Common myeloid progenitor, CD34-positive (primary cell): ENCODE data around the gene PRKAG3.
A peak's percentile ranks its signal among the peaks of the same experiment; 100 is the strongest.

ENCODE experiments used
- CTCF ChIA-PET: fragments of 350-600 bp; sonication (Branson Sonifier 250); formaldehyde crosslinking; loops from one replicate; lab custom pipeline; 2021; ENCODE audit warnings: antibody characterized with exemption; lab: Charles Lee
- POLR2A ChIA-PET: fragments of 350-600 bp; sonication (Branson Sonifier 250); formaldehyde crosslinking; loops from one replicate; lab custom pipeline; 2021; ENCODE audit warnings: antibody characterized with exemption; lab: Charles Lee
- DNase-seq, 3 donors: peaks; one replicate each; pipeline versions ENCODE4 v3.0.0 to v3.0.0-alpha.2; 2013
- H3K27ac ChIP-seq, 2 experiments: 1 replicate in 1 of 2; 2 replicates in 1 of 2; pipeline ENCODE4 v1.7.0; 2013; ENCODE audit warnings: inconsistent platforms in 2 of 2, low read length in 2 of 2, mild to moderate bottlenecking in 2 of 2, low read depth in 1 of 2, moderate library complexity in 1 of 2; ENCODE audit not compliant: severe bottlenecking in 2 of 2, insufficient read depth in 1 of 2, poor library complexity in 1 of 2
- H3K27me3 ChIP-seq, 5 experiments: replicated peaks in 2 of 5; 1 replicate in 3 of 5; 2 replicates in 2 of 5; pipeline versions ENCODE4 v1.6.1 to v1.7.0; 2013; ENCODE audit warnings: low read length in 4 of 5, mild to moderate bottlenecking in 2 of 5, moderate library complexity in 2 of 5, inconsistent platforms in 1 of 5; ENCODE audit not compliant: insufficient read depth in 5 of 5, control insufficient read depth in 4 of 5
- H3K36me3 ChIP-seq, 4 experiments: 1 replicate in 2 of 4; 2 replicates in 2 of 4; pipeline versions ENCODE4 v1.6.1 to v1.7.0; 2013; ENCODE audit warnings: low read length in 3 of 4, control low read depth in 1 of 4, mild to moderate bottlenecking in 1 of 4; ENCODE audit not compliant: control insufficient read depth in 4 of 4, insufficient read depth in 4 of 4
- H3K4me1 ChIP-seq, 4 experiments: 1 replicate in 3 of 4; 2 replicates in 1 of 4; pipeline versions ENCODE4 v1.6.1 to v1.7.1; 2013; ENCODE audit warnings: low read length in 3 of 4, mild to moderate bottlenecking in 3 of 4, control low read depth in 1 of 4, inconsistent platforms in 1 of 4, moderate library complexity in 1 of 4; ENCODE audit not compliant: control insufficient read depth in 4 of 4, insufficient read depth in 4 of 4; ENCODE audit errors: control extremely low read depth in 1 of 4
- H3K4me3 ChIP-seq, 7 experiments: 1 replicate in 4 of 7; 2 replicates in 3 of 7; pipeline versions ENCODE4 v1.5.1 to v1.7.0; 2013; ENCODE audit warnings: mild to moderate bottlenecking in 7 of 7, low read length in 6 of 7, moderate library complexity in 6 of 7, inconsistent platforms in 2 of 7, low read depth in 2 of 7, control low read depth in 1 of 7; ENCODE audit not compliant: insufficient read depth in 4 of 7, control insufficient read depth in 1 of 7; ENCODE audit errors: extremely low read depth in 1 of 7
- H3K9me3 ChIP-seq, 5 experiments: 1 replicate in 4 of 5; 2 replicates in 1 of 5; pipeline versions ENCODE4 v1.6.1 to v1.7.1; 2013; ENCODE audit warnings: low read length in 4 of 5, mild to moderate bottlenecking in 2 of 5, inconsistent platforms in 1 of 5, low read depth in 1 of 5, moderate library complexity in 1 of 5; ENCODE audit not compliant: control insufficient read depth in 4 of 5, insufficient read depth in 2 of 5; ENCODE audit errors: control extremely low read depth in 1 of 5
- WGBS: methylation state at CpG from one replicate; pipeline ENCODE4 v1.1.5; 2013; ENCODE audit not compliant: insufficient coverage; 5-methylcytosine and 5-hydroxymethylcytosine counted together

Gene PRKAG3

DNA sequence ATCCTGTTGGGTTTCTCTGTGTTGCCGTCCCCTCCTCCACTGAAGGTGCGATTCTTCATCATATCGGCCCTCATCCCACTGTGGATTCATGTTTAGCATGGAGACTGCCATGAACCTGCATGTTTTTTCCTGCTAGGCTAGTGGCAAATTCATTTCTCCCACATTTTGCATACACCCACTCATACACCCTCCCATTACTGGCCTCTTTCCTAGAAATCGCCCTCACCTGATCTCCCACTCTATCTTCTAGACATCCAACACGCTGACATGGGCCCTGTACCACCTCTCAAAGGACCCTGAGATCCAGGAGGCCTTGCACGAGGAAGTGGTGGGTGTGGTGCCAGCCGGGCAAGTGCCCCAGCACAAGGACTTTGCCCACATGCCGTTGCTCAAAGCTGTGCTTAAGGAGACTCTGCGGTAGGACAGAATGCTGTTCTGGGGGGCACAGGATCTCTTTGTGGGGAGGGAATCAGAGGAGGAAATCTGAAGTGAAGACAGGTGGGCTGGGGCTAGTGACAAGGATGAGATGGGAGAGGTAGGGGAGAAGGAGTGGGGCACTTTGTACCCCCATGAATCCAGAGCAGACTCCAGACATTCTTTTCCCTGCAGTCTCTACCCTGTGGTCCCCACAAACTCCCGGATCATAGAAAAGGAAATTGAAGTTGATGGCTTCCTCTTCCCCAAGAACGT lies 17.7 kb downstream of the PRKAG3 start:
- WGBS: 83% methylated on average over 9 of the region's 11 CpGs
- CTCF ChIA-PET: no interaction called here
- Histone ChIP-seq H3K9me3 (no peaks in the 10 kb centered on the region), H3K4me3 (no peak overlapping the region), H3K27me3 (peaks cover 0 to 9% (median 5%) of the 10 kb centered on the region in 5 experiments), H3K4me1 (no peaks in the 10 kb centered on the region), H3K27ac (no peak overlapping the region), H3K36me3 (no peaks in the 10 kb centered on the region)
- POLR2A ChIA-PET: no interaction called here
- DNase-seq: no peak

DNA sequence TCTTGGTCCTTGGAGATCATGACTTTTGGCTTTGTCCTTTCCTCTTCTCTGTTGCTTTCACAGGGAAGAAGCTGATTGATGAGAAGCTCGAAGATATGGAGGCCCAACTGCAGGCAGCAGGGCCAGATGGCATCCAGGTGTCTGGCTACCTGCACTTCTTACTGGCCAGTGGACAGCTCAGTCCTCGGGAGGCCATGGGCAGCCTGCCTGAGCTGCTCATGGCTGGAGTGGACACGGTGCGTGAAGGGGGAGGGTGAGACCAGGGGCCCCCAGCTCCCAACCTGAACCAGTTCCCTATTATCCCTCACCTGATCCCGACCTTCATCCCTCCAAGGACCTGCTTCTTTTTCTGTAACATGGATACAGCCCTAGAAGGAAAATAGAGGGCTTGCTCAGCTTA lies 18.7 kb downstream of the PRKAG3 start:
- no peak overlapping the region for H3K4me3 ChIP-seq
- no peaks in the 10 kb centered on the region for H3K4me1 ChIP-seq
- no peaks in the 10 kb centered on the region for H3K36me3 ChIP-seq
- peaks cover 2 to 9% (median 7%) of the 10 kb centered on the region in 5 experiments for H3K27me3 ChIP-seq
- no peaks in the 10 kb centered on the region for H3K9me3 ChIP-seq
- no peak for DNase-seq
- CTCF ChIA-PET: no interaction called here
- no peak overlapping the region for H3K27ac ChIP-seq
- POLR2A ChIA-PET: no interaction called here
- 89% methylated on average over 4 of the region's 5 CpGs for WGBS

DNA sequence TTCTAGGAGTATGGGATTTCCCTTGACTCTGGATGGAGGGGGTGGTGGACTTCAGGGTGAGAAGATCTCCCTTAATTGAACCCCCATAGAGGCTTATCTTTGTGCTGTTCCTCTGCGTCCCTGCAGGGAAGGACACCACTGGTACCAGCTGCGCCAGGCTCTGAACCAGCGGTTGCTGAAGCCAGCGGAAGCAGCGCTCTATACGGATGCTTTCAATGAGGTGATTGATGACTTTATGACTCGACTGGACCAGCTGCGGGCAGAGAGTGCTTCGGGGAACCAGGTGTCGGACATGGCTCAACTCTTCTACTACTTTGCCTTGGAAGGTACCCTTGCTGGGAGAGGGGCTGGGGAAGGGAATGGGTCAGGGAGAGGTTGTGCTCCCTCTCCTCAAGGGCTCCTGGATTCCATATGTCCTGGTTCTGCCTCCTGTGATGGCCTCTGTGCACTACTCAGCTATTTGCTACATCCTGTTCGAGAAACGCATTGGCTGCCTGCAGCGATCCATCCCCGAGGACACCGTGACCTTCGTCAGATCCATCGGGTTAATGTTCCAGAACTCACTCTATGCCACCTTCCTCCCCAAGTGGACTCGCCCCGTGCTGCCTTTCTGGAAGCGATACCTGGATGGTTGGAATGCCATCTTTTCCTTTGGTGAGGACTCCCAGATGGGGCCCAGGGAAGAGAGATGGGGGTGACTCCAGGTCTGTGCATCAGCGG lies 19.3 kb downstream of the PRKAG3 start:
- Histone ChIP-seq H3K27me3 (peaks cover 2 to 9% (median 7%) of the 10 kb centered on the region in 5 experiments), H3K27ac (no peak overlapping the region), H3K36me3 (no peaks in the 10 kb centered on the region), H3K9me3 (no peaks in the 10 kb centered on the region), H3K4me3 (no peak overlapping the region), H3K4me1 (no peaks in the 10 kb centered on the region)
- DNase-seq: no peak
- POLR2A ChIA-PET: no interaction called here
- CTCF ChIA-PET: no interaction called here
- 95% methylated on average over 18 of the region's 21 CpGs for WGBS

DNA sequence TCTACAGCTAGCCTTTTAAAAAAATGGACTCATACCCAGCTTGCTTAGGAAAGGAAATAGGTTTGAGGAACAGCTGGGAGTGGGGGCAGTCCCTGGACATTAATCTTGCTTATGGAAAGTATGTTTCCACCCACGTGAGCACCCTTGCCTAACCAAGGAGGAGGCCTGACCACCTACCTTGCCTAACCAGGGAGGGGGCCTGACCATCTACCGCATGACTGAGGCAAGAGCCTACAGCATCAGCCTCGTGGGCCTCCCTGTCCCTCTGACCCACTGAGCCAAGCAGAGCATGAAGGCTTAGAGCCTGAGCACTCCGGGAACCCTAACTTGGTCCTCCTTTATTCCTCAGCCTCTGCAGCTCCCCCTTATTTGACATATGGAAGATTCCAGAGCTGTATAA lies 20.2 kb downstream of the PRKAG3 start:
- ChIA-PET POLR2A (no interaction called here), CTCF (interaction anchor here (0.5 kb wide), 1 partner anchor 62 kb away, joined by 3 read pairs; no protein-coding TSS in a partner anchor)
- no peak for DNase-seq
- peaks cover 2 to 9% (median 7%) of the 10 kb centered on the region in 5 experiments for H3K27me3 ChIP-seq
- 70% methylated on average over 4 of the region's 4 CpGs for WGBS
- no peak overlapping the region for H3K4me3 ChIP-seq
- H3K27ac ChIP-seq: no peak overlapping the region
- H3K4me1 ChIP-seq: peaks cover 0 to 4% (median 3%) of the 10 kb centered on the region in 4 experiments
- H3K9me3 ChIP-seq: no peaks in the 10 kb centered on the region
- no peaks in the 10 kb centered on the region for H3K36me3 ChIP-seq

GRCh38 chr2:218810256-218810655 lies 21.3 kb downstream of the PRKAG3 start:
- CTCF ChIA-PET: interaction anchor here (1.1 kb wide), 1 partner anchor 37 kb away, joined by 3 read pairs; no protein-coding TSS in a partner anchor
- no peak overlapping the region for H3K4me3 ChIP-seq
- no peaks in the 10 kb centered on the region for H3K9me3 ChIP-seq
- peaks cover 3 to 7% (median 6%) of the 10 kb centered on the region in 5 experiments for H3K27me3 ChIP-seq
- no peaks in the 10 kb centered on the region for H3K36me3 ChIP-seq
- DNase-seq: peak in 1 of 3 donors; percentile 13
- H3K27ac ChIP-seq: no peak overlapping the region
- POLR2A ChIA-PET: no interaction called here
- H3K4me1 ChIP-seq: peaks cover 0 to 6% (median 4%) of the 10 kb centered on the region in 4 experiments
- WGBS: 80% methylated on average over 1 of the region's 2 CpGs

GRCh38 chr2:218809515-218809914 lies 22.1 kb downstream of the PRKAG3 start:
- H3K4me1 ChIP-seq: peaks cover 0 to 6% (median 4%) of the 10 kb centered on the region in 4 experiments
- no peak overlapping the region for H3K4me3 ChIP-seq
- ChIA-PET POLR2A (no interaction called here), CTCF (interaction anchor here (0.7 to 1.1 kb wide), 4 partner anchors 19 to 88 kb away, joined by 3 to 4 read pairs (median 3); no protein-coding TSS in a partner anchor)
- peaks cover 0 to 5% (median 1%) of the 10 kb centered on the region in 5 experiments for H3K9me3 ChIP-seq
- 96% methylated on average over 12 of the region's 12 CpGs for WGBS
- DNase-seq: no peak
- H3K36me3 ChIP-seq: no peaks in the 10 kb centered on the region
- no peak overlapping the region for H3K27ac ChIP-seq
- peaks cover 2 to 9% (median 6%) of the 10 kb centered on the region in 5 experiments for H3K27me3 ChIP-seq

GRCh38 chr2:218807626-218808025 lies 24.0 kb downstream of the PRKAG3 start:
- Histone ChIP-seq H3K27me3 (peaks cover 0 to 5% (median 5%) of the 10 kb centered on the region in 5 experiments), H3K9me3 (peaks cover 0 to 9% (median 1%) of the 10 kb centered on the region in 5 experiments), H3K27ac (no peak overlapping the region), H3K4me1 (peaks cover 0 to 6% (median 4%) of the 10 kb centered on the region in 4 experiments), H3K36me3 (no peaks in the 10 kb centered on the region), H3K4me3 (no peak overlapping the region)
- POLR2A ChIA-PET: no interaction called here
- WGBS: no CpG with 5 or more reads among the region's 4 CpGs
- DNase-seq: no peak
- CTCF ChIA-PET: no interaction called here
